ENCODE data around the gene PYCR2.
"Not testable (repeated sequence)": the region's sequence is repeated elsewhere in the genome, so short reads cannot be mapped to it uniquely, and the experiment has no call there.

The PYCR2 gene

GRCh38 chr1:225923692-225924555, at the start of gene PYCR2:
TSS of gene PYCR2 (minus strand) at chr1:225924250. CDS start at chr1:225924110, 140 bp downstream.
- peak; percentile 98 for DNase-seq

GRCh38 chr1:225973158-225973557, 49.1 kb upstream of the PYCR2 start:
- DNase-seq: peak; percentile 65

GRCh38 chr1:225972344-225973152, 48.5 kb upstream of the PYCR2 start:
- DNase-seq: no peak

GRCh38 chr1:225970592-225971157, 46.6 kb upstream of the PYCR2 start:
- not testable (repeated sequence) for DNase-seq

- DNase-seq: not testable (repeated sequence)
These were observed 45.7 kb upstream of the PYCR2 start for GRCh38 chr1:225969751-225970150.

- no peak for DNase-seq
These were observed 41.2 kb upstream of the PYCR2 start for GRCh38 chr1:225965231-225965630.

- no peak for DNase-seq
These were observed 39.9 kb upstream of the PYCR2 start for GRCh38 chr1:225963735-225964530.

GRCh38 chr1:225962440-225962975, 38.5 kb upstream of the PYCR2 start:
- DNase-seq: peak; percentile 45

GRCh38 chr1:225961659-225962439, 37.8 kb upstream of the PYCR2 start:
- no peak for DNase-seq

GRCh38 chr1:225958041-225958440, 34.0 kb upstream of the PYCR2 start:
- DNase-seq: no peak

GRCh38 chr1:225954753-225955152, 30.7 kb upstream of the PYCR2 start:
- DNase-seq: no peak

GRCh38 chr1:225953315-225953714, 29.3 kb upstream of the PYCR2 start:
- DNase-seq: no peak

- no peak for DNase-seq
These were observed 27.0 kb upstream of the PYCR2 start for GRCh38 chr1:225950905-225951497.

GRCh38 chr1:225949041-225949440, 25.0 kb upstream of the PYCR2 start:
- DNase-seq: no peak

- DNase-seq: no peak
These were observed 22.8 kb upstream of the PYCR2 start for GRCh38 chr1:225946803-225947202.

- no peak for DNase-seq
These were observed 22.1 kb upstream of the PYCR2 start for GRCh38 chr1:225946082-225946620.

- DNase-seq: no peak
These were observed 21.5 kb upstream of the PYCR2 start for GRCh38 chr1:225945564-225945963.

- DNase-seq: no peak
These were observed 20.9 kb upstream of the PYCR2 start for GRCh38 chr1:225944951-225945350.

GRCh38 chr1:225944387-225944786, 20.3 kb upstream of the PYCR2 start:
- no peak for DNase-seq

GRCh38 chr1:225943582-225943981, 19.5 kb upstream of the PYCR2 start:
- no peak for DNase-seq

- no peak for DNase-seq
These were observed 18.5 kb upstream of the PYCR2 start for GRCh38 chr1:225942574-225942973.
